ENCODE measurements around the gene APP.

DNA sequence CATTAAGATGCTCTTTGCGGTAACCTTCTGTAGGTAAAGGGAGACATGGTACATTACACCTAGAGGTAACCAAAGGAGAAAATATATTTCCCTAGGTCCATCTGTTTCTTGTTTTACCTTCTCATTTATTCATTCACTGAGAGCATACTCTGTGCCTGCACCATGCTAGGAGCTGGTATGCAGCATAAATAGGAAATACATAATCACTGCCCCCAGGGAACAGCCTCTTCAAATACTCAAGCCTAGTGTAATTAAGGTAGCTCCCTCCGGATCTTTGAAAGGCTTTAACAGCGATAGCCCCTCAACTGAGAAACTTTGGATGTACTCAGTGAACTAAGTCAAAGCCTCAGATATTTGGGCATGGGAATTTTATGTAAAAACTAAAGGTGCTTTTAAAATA lies 312.2 kb downstream of the APP start:
- TF ChIP-seq CTCF (conservative IDR thresholded peaks at IDR 0.05; ENCODE audit: low read depth, low read length) (no peak), EZH2 (IDR thresholded peaks at IDR 0.05; ENCODE audit: low read length, unreplicated experiment) (no peak), EZH2phosphoT487 (IDR thresholded peaks at IDR 0.05; ENCODE audit: borderline replicate concordance, low read length) (no peak)

All from PC-3 (cell line).